ENCODE data around the gene CDYL2. TPM values are rescaled to one million over a fixed set of nuclear protein-coding genes. Genes with fewer than 3 reads are reported as not detected.

CDYL2 gene
- total RNA-seq, 1 donor from 2014 or later = 2.4 TPM

DNA sequence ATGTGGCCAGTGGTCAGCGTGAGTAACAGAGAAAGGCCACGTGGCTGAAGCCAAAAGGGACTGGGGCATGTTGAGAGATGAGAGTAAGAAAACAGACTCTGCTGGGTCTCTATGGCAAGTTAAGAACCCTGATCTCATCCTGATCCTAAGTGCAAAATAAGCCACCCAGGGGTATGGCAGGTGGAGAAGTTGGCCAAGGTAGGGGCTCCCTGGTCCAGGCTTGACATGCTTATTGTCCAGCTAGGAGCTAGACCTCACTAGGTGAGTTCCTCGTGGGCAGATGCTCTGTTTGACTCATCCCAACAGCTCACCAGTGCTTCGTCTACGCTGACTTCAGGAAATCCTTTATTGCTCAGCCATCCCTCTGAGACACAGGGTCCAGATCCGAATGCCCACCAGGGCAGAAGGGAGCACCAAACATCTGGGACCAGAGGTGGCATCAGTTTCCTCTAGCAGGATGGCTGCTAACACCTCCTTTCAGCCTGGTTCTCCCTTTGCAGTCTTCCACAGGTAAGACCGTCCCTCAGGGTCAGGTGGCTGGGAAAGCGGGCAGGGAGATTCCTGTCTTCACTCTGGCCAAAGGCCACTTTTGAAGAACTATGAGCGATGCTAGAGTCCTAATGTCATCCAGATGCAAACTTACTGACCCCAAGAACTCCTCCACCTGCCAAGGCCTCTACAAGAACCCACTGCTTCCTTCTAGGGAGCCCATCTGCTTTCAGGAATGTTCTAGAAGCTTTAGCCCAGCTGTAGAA, 99.5 kb downstream of the CDYL2 start:
- DNase-seq = no peak

DNA sequence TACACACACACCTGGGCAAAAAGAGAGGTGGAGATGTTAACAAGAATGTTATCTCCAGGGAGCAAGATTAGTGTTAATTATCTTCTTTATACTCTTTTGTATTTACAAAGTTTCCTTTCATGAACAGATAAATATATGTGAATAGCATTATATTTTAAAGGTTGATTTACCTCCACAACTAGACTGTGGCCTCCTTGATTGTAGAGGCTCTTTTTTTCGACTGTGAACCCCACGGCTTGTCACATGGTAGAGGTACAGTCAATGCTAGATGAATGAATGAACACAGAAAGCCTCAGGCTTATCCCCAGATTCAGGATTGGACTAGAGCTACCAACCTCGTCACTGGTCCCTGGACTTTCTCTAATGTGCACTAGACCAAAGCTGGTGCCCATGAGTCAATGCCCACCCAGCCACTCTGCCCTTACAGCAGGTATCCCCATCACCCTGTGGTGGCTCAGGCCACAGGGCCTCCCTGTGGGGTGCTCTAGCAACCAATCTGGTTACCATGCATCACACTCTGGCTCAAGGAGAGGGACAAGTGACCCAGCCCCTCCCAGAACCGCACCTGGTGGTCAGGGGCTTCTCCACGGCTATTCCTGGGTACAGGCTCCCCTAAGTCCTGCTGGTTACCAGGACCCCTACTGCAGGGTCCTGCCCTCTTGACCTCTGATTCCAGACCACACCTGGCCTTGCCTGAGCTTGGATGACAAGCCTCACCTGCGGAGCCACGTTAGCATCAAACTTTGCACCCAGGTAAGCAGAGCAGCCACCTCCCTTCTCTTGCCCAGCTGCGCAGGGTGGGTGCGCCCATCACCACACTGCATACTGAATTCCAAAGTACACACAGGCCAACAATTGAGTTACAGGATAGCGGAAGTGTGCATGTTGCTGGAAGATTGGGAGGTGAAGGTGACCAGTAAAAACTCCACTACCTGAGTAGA, 101.0 kb downstream of the CDYL2 start:
- no peak for DNase-seq

DNA sequence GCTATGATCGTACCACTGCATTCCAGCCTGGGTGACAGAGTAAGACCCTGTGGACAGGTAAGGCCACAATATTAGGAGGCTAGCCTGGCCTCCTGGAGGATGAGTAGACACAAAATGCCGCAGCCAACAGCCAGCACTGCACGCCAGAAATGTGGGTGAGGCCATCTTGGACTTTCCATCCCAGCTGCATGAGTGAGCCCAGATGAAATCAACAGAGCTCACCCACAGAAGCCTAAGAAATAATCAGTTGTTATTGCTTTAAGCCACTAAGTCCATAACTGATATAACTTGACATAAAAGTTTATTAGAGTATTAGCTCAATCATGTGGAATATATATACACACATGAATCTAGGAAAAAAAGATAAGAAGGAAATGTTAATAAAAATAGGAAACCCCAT, 101.7 kb downstream of the CDYL2 start:
- no peak for DNase-seq

DNA sequence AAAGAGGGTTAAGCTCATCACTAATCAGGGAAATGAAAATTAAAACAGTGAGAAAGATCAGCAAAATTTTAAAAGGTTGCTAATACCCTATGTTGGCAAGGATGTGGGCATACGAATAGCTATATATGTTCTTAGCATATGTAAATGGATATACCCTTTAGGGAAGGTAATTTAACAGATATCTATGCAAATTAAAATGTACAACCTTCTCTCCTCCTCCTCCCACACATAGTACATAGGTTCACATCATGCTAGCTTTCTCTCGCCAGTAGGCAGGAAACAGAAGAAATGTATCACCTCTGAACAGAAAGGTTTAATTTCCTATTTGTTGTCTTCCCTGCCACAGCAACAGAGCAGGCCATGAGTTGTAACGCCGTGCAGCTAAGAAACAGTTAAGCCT, 103.8 kb downstream of the CDYL2 start:
- no peak for DNase-seq

DNA sequence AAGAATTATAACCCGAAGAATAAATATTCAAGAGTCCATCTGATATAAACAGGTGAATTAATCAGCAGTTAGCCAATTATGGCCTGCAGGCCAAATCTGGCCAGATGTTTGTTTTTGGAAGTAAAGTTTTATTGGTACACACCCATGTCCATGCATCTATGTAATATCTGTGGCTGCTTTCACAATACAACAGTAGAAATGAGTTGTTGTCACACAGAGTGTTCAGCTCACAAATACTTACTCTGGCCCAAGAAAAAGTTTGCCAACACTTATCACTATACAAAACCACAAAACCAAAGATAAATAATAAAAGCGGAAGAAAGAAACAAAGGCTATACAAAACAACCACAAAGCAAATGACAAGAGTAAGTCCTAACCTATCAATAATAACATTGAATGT, 109.4 kb downstream of the CDYL2 start:
- no peak for DNase-seq

DNA sequence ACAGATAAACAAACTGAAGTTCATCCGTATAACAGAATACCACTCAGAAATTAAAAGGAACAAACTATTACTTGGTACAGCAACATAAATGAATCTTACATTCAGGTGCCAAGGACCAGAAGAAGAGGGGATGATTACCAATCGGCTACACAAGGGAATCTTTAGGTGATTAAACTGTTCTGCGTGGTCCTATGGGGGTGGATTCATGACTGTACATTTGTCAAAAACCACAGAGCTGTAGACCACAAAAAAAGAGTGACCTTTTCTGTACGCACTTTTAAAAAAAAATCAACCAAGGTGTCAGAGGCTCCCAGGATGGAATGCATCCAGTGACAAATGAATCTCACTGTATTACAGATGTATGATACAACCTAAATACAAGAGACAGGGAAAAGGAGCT, 110.8 kb downstream of the CDYL2 start:
- DNase-seq = no peak

GRCh38 chr16:80692270-80692669, 112.1 kb downstream of the CDYL2 start:
- DNase-seq = no peak

- no peak for DNase-seq
Observed at GRCh38 chr16:80691111-80691741, 113.2 kb downstream of the CDYL2 start.

- DNase-seq = no peak
Observed at GRCh38 chr16:80689487-80689886, 114.9 kb downstream of the CDYL2 start.

GRCh38 chr16:80687606-80688005, 116.8 kb downstream of the CDYL2 start:
- DNase-seq = no peak

DNA sequence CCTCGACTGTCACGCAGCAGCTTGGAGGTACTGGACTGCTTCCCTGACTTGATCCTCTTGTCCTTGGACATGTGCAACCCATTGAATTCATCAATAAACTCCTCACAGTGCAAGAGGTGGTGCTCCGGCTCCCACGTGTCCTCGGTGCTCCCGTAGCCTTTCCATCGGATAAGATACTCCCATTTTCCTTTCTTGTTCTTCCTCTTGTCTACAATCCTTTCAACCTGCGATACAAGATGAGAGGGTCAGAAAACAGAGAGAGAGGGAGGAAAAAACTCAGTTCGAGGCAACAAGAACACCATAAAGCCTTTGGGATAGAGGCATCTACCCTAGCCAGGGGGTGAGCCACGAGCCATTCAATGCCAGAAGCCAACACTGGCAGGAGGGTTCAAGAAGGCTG, 119.5 kb downstream of the CDYL2 start:
- DNase-seq = no peak

DNA sequence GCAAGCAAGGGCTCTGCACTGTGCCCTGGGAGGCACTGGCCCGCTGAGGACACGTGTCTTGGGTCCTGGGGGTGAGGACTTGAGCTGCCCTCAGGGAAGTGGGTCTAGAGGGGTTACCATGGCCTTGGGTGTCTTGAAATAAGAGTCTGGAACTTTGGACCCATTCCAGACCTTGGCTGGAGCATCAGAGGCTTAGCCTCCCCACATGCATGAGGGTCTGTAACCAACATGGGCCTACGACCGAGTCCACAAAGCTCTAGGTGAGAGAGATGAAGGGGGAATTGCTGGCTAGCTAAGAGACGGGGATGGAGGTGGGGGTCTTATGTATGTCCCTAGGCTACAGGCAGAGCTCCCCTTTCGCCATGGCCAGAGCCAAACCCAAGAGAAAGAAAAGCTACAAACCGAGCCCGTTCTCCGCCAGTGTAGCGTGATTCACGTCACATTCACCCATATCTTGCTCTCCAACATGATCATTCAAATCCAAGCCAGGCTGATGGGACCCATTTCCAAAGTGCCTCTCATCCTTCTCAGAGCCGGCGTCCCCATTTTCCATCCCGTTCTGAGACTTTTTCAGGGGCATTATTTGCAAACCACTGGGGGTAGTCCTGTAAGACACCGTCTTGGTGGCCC, 120.1 kb downstream of the CDYL2 start:
- no peak for DNase-seq

DNA sequence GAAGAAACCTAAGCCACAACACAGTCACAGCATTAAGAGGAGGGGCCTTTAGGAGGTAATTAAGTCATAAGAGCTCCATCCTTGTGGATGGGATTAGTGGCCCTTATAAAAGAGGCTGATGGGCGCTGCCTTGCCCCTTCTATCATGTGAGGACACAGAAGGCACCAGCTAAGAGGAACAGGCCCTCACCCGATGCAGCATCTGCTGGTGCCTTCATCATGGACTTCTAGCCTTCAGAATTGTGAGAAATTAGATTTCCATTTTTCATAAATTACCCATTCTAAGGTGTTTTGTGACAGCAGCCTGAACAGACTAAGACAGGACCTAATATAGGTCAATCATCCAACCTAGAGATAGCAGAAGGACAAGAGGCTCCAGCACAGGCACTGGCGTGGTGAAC, 120.8 kb downstream of the CDYL2 start:
- no peak for DNase-seq

GRCh38 chr16:80682421-80683070, 121.9 kb downstream of the CDYL2 start:
- no peak for DNase-seq

DNA sequence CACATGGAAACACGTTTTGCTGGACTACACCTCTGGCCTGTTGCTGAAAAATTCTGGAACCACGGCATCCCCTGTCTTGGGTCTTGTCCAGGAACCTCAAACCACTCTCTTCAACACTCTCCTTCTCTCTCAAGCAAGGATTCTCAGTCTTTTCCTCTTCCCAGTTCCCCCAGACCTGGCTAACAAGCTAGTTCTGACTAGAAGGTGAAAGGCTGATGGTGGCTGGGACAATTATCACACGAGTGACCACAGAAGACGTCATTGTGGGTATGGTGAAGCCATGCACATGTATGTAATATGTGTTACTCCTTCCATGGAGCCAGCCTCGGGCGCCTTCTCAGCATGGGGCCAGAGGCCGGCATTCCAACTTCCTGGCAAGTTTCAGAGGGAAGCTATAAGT, 123.0 kb downstream of the CDYL2 start:
- no peak for DNase-seq

- DNase-seq = no peak
Observed at GRCh38 chr16:80680839-80681238, 123.6 kb downstream of the CDYL2 start.

- no peak for DNase-seq
Observed at GRCh38 chr16:80680046-80680445, 124.4 kb downstream of the CDYL2 start.

DNA sequence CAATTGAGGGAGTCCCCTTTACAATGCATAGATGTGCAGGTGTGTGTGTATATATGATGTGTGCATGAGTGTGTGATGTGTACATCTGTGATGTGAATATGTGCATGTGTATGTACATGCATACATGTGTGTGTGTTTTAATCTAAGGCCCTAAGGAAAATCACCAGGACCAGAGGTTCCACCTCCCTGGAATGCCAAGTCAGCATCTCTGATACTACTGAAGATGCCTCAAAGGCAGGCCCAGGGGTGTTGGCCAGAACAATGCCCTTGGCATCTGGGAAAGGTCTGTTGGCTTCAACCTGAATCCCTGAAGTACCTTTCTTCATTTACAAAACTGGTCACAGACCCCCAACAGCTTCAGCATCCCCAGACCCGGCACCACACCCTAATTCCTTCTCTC, 129.5 kb downstream of the CDYL2 start:
- no peak for DNase-seq

DNA sequence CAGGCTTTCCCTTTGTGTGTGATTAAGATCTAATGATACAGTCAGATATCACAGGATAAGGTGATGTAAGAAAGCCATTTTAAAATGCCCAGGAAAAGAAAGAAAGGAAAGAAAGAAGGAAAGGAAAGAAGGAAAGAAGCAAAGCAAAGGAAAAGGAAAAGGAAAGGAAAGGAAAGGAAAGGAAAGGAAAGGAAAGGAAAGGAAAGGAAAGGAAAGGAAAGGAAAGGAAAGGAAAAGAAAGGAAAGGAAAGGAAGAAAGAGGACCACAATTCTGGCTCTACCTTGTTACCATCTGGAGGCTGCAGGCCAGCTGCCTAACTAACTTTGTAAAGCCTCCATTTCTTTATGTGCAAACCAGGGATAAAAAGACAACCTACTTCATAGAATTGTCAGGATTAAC, 132.0 kb downstream of the CDYL2 start:
- DNase-seq = no peak

- no peak for DNase-seq
Observed at GRCh38 chr16:80671281-80671849, 133.0 kb downstream of the CDYL2 start.

DNA sequence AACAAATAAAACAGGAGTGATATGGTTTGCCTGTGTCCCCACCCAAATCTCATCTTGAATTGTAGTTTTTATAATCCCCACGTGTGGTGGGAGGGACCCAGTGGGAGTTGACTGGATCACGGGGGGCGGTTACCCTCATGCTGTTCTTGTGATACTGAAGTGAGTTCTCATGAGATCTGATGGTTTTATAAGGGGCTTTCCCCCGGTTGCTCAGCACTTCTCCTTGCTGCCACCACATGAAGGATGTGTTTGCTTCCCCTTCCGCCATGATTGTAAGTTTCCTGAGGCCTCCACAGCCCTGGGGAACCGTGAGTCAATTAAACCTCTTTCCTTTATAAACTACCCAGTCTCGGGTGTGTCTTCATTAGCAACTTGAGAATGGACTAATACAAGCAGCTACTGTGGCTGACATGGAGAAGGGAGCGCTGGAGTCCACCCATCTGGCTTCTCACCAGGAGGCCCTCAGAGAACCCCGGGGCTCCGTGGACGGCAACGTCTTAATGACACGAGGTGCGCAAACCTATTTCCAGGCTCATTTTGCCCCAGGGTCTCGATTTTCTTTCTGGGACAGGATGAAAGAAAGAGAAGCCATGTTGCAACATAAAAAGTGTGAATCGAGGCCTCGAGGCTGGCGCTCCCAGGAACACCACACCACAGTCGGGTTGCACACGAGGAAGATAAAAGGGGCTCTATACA, 134.1 kb downstream of the CDYL2 start:
- DNase-seq = no peak

Measured in tongue (tissue), 2 donors.